DND-41 (cell line): ENCODE results near the gene RRP8.

Source experiments
- ATAC-seq: fragments of 200-7000 bp; cut with Tn5 transposase; 3 replicates; pipeline ENCODE4 v1.9.1; 2021; ENCODE audit warnings: low read depth; ENCODE audit not compliant: insufficient read depth
- DNase-seq: peaks from one replicate; pipeline ENCODE4 v3.0.0-alpha.2; 2020
- H2AFZ ChIP-seq: 2 replicates; pipeline ENCODE4 v1.6.0; 2012; ENCODE audit warnings: low read depth, low read length
- H3K27ac ChIP-seq: 2 replicates; pipeline ENCODE4 v1.5.1; 2012; ENCODE audit warnings: low read length, inconsistent platforms
- H3K27me3 ChIP-seq: fragments of 200-600 bp; sonication (generic); 2 replicates; pipeline ENCODE4 v1.6.0; 2012; ENCODE audit warnings: low read length, mild to moderate bottlenecking, inconsistent platforms; ENCODE audit not compliant: insufficient read depth, poor library complexity
- H3K36me3 ChIP-seq: 2 replicates; pipeline ENCODE4 v1.5.1; 2012; ENCODE audit warnings: low read length, inconsistent platforms; ENCODE audit not compliant: insufficient read depth
- H3K4me1 ChIP-seq: 2 replicates; pipeline ENCODE4 v1.5.1; 2012; ENCODE audit warnings: mild to moderate bottlenecking, low read length; ENCODE audit not compliant: insufficient read depth
- H3K4me2 ChIP-seq: 2 replicates; pipeline ENCODE4 v1.6.0; 2012; ENCODE audit warnings: mild to moderate bottlenecking, moderate library complexity, low read length, inconsistent platforms; ENCODE audit not compliant: insufficient read depth
- H3K4me3 ChIP-seq, 2 experiments: fragments of 200-600 bp in 1 of 2; shearing (Covaris generic) in 1 of 2; 2 replicates each; pipeline ENCODE4 v1.5.1; 2012 to 2016; ENCODE audit warnings: inconsistent platforms in 2 of 2, low read length in 2 of 2, mild to moderate bottlenecking in 2 of 2, low read depth in 1 of 2, moderate library complexity in 1 of 2
- H3K79me2 ChIP-seq: 2 replicates; pipeline ENCODE4 v1.6.0; 2012; ENCODE audit warnings: low read length, inconsistent platforms; ENCODE audit not compliant: insufficient read depth
- H3K9ac ChIP-seq: 2 replicates; pipeline ENCODE4 v1.6.0; 2012; ENCODE audit warnings: low read depth, mild to moderate bottlenecking, inconsistent platforms, low read length, moderate library complexity
- H3K9me3 ChIP-seq: 2 replicates; pipeline ENCODE4 v1.5.1; 2012; ENCODE audit warnings: low read length, moderate library complexity, mild to moderate bottlenecking, inconsistent platforms; ENCODE audit not compliant: insufficient read depth, severe bottlenecking
- H4K20me1 ChIP-seq: 2 replicates; pipeline ENCODE4 v1.6.0; 2012; ENCODE audit warnings: low read length; ENCODE audit not compliant: insufficient read depth
- EZH2 ChIP-seq: IDR thresholded peaks from 3 replicates; pipeline ENCODE4 v1.6.1; 2012; ENCODE audit warnings: borderline replicate concordance, low read depth, mild to moderate bottlenecking, moderate library complexity, low read length, inconsistent platforms; ENCODE audit not compliant: severe bottlenecking
- TF ChIP-seq, protein P1 (sequence below): IDR thresholded peaks from 2 replicates; pipeline ENCODE4 v1.5.1; 2012; ENCODE audit warnings: borderline replicate concordance, low read length, moderate library complexity, mild to moderate bottlenecking; ENCODE audit not compliant: poor library complexity, severe bottlenecking; ENCODE audit errors: extremely low read depth

Gene RRP8

DNA sequence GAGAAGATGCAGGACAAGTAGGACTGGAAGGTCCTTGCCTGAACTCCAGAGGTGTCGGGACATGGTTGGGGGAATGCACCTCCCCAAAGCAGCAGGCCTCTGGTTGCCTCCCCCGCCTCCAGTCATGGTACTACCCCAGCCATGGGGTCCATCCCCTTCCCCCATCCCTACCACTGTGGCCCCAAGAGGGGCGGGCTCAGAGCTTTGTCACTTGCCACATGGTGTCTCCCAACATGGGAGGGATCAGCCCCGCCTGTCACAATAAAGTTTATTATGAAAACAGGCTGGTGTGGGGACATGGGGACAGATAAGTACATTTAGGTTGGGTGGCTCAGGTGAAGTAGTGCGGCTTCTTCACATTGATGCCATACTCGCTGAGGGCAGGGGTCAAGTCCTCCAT lies 7.2 kb upstream of the RRP8 start:
- ATAC-seq (no peak), DNase-seq (no peak)
- Histone ChIP-seq H3K79me2 (peaks cover 35% of the 10 kb centered on the region), H3K4me3 (peak overlapping the region in 1 of 2 experiments; percentile 69; a peak in 2 of 4 replicates), H3K4me1 (peaks cover 60% of the 10 kb centered on the region), H3K4me2 (peak overlapping the region; percentile 99), H3K27ac (peak overlapping the region; percentile 75), H3K9ac (peak overlapping the region; percentile 72), H2AFZ (no peak overlapping the region), H3K36me3 (peaks cover 55% of the 10 kb centered on the region), H4K20me1 (peaks cover 19% of the 10 kb centered on the region), H3K27me3 (no peaks in the 10 kb centered on the region), H3K9me3 (no peaks in the 10 kb centered on the region)
- no peak for TF ChIP-seq EZH2
- TF ChIP-seq, protein P1, sequence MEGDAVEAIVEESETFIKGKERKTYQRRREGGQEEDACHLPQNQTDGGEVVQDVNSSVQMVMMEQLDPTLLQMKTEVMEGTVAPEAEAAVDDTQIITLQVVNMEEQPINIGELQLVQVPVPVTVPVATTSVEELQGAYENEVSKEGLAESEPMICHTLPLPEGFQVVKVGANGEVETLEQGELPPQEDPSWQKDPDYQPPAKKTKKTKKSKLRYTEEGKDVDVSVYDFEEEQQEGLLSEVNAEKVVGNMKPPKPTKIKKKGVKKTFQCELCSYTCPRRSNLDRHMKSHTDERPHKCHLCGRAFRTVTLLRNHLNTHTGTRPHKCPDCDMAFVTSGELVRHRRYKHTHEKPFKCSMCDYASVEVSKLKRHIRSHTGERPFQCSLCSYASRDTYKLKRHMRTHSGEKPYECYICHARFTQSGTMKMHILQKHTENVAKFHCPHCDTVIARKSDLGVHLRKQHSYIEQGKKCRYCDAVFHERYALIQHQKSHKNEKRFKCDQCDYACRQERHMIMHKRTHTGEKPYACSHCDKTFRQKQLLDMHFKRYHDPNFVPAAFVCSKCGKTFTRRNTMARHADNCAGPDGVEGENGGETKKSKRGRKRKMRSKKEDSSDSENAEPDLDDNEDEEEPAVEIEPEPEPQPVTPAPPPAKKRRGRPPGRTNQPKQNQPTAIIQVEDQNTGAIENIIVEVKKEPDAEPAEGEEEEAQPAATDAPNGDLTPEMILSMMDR, result no peak

- H3K36me3 ChIP-seq, result peaks cover 46% of the 10 kb centered on the region
- ATAC-seq (no peak), DNase-seq (no peak)
- peaks cover 19% of the 10 kb centered on the region for H4K20me1 ChIP-seq
- H3K79me2 ChIP-seq, result peaks cover 45% of the 10 kb centered on the region
- peaks cover 70% of the 10 kb centered on the region for H3K4me1 ChIP-seq
- H3K27me3 ChIP-seq, result no peaks in the 10 kb centered on the region
- no peaks in the 10 kb centered on the region for H3K9me3 ChIP-seq
- H3K9ac ChIP-seq, result no peak overlapping the region
- H3K27ac ChIP-seq, result no peak overlapping the region
- no peak for TF ChIP-seq EZH2
- TF ChIP-seq, protein P1, result no peak
- H3K4me2 ChIP-seq, result no peak overlapping the region
- H3K4me3 ChIP-seq, result no peak overlapping the region
- H2AFZ ChIP-seq, result no peak overlapping the region
Observed at GRCh38 chr11:6609502-6610015, 6.1 kb upstream of the RRP8 start.

DNA sequence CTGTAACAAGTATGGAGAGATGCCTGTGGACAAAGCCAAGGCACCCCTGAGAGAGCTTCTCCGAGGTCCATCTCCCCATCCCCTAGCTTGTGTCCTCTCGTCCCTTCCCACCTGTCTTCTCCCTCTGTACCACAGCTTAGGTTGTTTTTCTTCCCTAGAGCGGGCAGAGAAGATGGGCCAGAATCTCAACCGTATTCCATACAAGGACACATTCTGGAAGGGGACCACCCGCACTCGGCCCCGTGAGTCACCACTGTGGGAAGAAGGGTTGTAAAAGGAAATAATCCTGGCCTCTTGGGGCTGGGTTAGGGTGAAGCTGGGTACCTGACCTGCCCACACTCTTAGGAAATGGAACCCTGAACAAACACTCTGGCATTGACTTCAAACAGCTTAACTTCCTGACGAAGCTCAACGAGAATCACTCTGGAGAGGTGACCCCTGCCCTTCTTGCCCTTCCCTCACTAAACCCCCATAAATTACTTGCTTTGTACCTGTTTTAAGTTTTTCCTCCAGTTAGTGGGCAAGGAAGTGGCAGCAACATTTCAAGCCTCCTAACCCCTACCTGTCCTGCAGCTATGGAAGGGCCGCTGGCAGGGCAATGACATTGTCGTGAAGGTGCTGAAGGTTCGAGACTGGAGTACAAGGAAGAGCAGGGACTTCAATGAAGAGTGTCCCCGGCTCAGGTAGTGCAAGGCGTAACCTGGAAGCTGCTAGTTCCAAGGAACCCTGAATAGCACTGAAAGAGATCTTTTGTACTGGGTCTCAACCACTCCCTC lies 5.5 kb upstream of the RRP8 start:
- no peaks in the 10 kb centered on the region for H3K9me3 ChIP-seq
- peaks cover 46% of the 10 kb centered on the region for H3K36me3 ChIP-seq
- no peak overlapping the region for H3K27ac ChIP-seq
- TF ChIP-seq, protein P1, result no peak
- no peak for TF ChIP-seq EZH2
- H3K4me1 ChIP-seq, result peaks cover 71% of the 10 kb centered on the region
- ATAC-seq (no peak), DNase-seq (peak; percentile 2)
- peaks cover 19% of the 10 kb centered on the region for H4K20me1 ChIP-seq
- no peak overlapping the region for H3K4me2 ChIP-seq
- no peaks in the 10 kb centered on the region for H3K27me3 ChIP-seq
- H3K4me3 ChIP-seq, result no peak overlapping the region
- H3K79me2 ChIP-seq, result peaks cover 52% of the 10 kb centered on the region
- H2AFZ ChIP-seq, result no peak overlapping the region
- no peak overlapping the region for H3K9ac ChIP-seq
